NCI-H345 treated with DMSO at 0.1 percent for 48 hours (cell line): Measurements from ENCODE around the gene PRKCI.
A peak's percentile ranks its signal among the peaks of the same experiment; 100 is the strongest.
"Not testable (repeated sequence)": the region's sequence is repeated elsewhere in the genome, so short reads cannot be mapped to it uniquely, and the experiment has no call there.

Source experiments
- DNase-seq: peaks from one replicate; lab custom pipeline; 2025; ENCODE audit not compliant: unreplicated experiment; lab: John Stamatoyannopoulos, UW

Gene PRKCI

DNA sequence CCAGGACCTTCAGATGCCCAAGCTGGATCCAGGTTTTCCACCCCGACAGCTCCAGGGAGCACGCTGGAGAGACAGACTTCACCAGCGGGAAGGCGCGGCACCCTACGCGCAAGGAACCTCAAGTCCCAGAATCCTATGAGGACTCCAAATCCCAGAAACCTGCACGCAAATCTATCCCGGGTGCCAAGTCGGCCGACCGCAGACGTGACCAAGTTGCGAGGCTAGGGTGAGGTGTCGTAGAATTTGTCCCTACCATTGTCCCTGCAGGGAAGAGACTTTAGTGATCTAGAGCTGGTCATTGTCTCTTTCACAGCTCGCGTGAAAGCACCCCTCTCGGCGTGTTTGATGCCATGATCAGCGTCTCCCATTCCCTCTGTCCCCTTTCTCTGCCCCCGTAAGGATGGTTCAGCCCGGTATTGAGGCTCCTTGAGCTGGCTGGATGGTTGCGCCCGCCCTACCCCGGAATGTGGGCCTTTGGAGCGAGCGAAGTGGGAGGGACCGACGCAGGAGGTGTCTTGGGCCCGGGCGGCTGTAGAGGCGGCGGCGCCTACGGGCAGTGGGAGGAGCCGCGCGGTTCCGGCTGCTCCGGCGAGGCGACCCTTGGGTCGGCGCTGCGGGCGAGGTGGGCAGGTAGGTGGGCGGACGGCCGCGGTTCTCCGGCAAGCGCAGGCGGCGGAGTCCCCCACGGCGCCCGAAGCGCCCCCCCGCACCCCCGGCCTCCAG lies at the start of gene PRKCI:
PRKCI (plus strand) TSS at position 501 of the 723 bp plus-strand sequence. CDS start 246 bp downstream, outside the sequence.
- peak; percentile 73 for DNase-seq

DNA sequence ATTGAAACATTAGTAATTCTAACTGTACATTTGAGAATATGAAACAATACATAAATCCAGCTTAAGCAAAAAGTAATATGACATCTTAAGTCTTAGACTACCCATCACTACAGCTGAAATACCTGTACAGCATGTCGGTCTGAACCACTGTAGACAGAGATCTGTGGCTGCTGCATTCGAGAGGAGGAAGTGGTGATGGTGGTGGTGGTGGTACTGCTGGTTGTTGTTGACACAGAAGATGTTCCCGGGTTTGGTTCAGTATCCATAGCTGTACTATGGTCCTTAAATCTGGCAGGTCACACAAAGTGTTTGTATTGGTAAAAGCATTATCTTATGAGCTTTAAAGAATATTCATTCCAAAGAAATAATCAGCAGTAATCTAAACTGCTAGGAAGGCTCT lies 43.6 kb upstream of the PRKCI start:
- DNase-seq = no peak

DNA sequence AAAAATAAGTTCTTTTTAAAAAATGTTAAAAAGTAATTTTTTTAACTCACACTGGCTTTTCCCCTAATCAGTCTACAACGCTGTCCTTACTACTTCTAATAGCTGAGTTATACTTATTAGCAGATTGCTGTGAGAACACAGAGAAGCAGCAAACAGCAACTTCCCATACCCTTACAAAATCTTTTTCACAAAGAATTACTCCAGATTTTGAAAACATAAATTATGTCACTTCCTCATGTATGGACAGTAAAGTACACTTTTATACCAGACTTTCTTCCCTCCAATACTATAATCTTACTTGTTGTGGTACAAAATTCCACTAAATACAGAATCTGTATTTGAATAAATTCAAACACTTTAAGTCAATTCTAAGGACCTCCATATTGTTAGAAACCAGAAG lies 42.8 kb upstream of the PRKCI start:
- no peak for DNase-seq

DNA sequence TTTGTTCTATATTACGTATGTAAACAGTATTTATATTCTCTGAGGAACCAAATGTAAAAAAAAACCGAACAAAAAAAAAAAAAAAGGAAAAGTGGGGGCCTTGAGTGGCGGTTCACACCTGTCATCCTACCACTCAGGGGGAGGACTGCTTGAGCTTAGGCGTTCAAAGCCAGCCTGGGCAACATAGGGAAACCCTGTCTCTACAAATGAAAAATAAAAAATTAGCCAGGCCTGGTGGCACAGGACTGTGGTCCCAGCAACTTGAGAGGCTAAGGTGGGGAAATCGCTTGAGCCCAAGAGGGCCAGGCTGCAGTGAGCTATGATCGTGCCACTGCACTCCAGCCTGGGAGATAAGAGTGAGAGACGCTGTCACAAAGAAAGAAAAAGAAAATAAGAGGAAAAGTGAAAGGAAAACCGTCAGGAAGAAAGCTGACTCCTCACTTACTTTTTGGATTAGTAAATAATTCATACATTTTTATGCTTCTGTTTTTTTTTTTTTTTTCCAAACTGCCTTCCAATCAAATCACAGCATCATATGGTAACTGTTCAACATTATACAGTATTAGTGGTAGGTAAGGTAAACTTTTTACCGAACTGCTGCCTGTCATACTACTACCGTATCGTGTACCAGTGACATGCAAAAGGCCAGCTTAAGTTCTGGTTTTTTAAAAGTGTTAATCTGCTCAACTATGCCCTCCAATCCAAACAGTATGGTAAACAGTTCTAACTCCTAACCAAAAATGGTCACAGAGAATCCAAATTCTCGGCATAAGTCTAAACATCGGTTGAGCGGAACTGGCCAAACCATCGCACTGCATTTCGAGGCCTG lies 41.9 kb upstream of the PRKCI start:
- DNase-seq = no peak

DNA sequence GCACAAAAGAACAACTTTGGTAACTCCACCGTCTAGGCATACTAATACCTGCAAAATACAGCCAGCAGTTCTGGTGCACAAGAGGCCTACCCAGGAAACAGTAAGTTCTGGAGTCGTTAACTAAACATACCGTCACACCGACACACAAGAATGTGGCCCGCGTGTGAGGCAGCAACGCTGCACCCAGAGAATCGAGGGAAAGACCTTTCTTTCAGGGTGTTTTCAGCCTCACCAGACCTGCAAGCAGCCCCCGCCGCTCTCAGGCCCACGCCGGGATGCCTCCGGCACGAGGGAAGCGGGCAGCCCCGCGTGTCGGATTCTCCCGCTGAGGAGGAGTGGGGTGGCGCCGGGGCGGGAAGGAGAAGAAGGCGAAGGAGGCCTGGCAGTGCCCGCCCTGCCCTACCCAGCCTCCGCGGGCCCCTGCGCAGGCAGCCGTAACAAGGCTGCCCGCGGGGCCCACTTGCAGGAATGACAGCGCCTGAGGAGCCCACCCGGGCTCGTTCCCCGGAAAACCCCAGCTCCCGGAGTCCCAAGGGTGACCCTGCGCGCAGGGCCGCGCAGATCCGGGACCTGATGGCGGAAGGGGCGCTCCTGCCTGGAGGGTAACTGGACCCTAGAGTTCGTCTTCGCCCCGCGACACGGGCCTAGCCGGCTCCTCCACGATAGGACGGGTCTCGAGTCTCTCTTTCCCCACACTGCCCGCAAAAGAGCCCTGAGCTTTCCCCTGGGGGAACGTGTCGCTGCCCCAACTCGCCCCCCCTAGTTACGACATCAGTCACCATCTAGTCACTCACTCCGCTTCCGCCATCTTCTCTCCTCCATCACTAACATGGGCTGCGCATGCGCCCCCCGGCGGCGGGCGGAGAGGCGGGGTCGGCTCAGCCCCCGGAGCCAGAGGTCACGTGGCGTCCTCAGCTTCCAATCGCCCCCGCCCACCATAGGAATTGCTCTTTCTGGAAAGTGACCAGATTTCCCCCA lies 41.0 kb upstream of the PRKCI start, which contains the start of gene PHC3:
PHC3 (minus strand) TSS at position 826 of the 978 bp plus-strand sequence; CDS start at position 808, 18 bp downstream.
- DNase-seq = peak; percentile 72

DNA sequence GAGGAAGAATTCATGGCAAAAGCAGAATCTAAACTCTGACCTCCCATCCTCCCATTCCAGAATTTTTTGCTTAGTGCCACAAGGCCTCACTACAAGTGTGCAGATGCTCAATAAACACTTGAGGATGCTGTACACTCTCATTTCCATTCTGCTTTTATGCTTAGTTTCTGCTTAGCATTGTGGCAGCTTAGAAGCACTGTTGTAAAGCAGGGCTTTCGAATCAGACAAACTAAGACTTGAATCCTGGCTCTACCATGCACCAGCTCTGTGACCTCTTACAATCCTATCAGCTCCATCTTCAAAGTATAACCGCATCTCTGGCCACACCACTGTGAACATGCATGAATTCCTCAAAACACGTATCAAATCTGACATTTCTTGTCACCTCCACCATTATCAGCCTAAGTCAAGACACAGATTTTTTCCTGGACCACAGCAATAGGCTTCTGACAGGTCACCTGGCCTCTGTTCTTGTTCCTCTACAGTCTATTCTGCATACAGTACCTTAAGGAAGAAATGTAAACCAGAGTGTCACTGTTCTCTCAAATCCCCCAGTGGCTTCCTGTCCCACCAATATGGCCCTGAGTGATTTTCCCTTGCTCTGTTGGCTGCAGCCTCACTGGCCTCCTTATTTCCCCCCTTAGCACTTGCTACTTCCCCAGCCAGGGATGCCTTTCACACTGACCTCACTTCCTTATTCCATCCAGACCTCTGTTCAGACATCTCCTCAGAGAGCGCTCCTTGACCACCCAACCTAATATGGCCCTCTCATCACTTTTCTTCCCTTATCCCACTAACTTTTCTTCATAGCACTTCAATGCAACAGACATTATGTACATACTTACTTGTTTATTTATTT lies 32.6 kb upstream of the PRKCI start:
- DNase-seq = no peak

DNA sequence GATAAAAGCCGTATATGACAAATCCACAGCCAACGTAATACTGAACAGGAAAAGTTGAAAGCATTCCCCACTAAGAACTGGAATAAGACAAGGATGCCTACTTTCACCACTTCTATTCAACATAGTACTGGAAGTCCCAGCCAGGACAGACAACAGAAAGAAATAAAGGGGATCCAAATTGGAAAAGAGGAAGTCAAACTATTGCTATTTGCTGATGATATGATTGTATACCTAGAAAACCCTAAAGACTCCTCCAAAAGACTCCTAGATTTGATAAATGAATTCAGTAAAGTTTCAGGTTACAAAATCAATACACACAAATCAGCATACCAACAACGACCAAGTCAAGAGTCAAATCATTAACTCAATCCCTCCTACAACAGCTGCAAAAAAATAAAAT lies 26.5 kb upstream of the PRKCI start:
- not testable (repeated sequence) for DNase-seq

DNA sequence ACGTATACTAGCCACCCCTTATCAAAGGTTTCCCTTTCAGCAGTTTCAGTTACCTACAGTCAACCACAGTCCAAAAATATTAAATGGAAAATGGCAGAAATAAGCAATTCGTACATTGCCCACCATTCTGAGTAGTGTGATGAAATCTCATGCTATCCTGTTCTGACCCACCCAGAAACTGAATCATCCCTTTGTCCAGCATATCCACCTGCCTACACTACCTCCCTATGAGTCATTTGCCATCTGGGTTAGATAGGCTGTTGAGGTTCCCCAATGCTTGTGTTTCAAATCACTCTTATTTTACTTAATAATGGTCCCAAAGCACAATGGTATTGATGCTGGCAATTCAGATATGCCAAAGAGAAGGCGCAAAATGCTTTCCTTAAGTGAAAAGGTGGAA lies 25.4 kb upstream of the PRKCI start:
- no peak for DNase-seq

DNA sequence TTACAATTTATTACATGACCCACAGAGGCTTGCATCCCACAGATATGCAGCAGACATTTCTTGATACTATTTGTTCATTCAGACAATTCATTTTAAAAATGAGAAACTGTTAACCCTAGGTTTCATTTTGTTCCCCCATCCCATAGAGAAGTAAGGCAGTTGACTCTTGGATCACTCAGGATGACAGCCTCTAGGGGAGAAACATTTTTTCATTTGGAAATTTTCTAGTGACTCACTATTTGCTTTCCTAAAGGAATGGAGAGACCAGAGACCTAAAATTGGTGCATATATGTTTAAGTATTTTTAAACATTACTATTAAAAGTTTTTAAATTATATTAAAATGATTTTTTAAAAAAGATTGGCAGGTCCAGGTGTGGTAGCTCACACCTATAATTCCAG lies 21.2 kb upstream of the PRKCI start:
- no peak for DNase-seq

DNA sequence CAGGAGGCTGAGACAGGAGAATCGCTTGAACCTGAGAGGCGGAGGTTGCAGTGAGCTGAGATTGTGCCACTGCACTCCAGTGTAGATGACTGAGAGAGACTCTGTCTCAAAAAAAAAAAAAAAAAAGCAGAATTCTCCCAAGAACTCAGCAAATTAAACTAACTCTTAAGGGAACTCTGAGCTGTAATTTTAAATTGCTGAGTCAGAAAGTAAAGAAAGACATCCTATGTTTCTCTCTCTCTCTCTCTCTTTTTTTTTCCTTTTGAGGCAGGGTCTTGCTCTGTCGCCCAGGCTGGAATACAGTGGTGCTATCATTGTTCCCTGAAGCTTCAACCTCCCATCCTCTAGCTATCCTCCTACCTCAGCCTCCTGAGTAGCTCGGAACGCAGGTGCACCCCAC lies 20.7 kb upstream of the PRKCI start:
- DNase-seq = no peak

DNA sequence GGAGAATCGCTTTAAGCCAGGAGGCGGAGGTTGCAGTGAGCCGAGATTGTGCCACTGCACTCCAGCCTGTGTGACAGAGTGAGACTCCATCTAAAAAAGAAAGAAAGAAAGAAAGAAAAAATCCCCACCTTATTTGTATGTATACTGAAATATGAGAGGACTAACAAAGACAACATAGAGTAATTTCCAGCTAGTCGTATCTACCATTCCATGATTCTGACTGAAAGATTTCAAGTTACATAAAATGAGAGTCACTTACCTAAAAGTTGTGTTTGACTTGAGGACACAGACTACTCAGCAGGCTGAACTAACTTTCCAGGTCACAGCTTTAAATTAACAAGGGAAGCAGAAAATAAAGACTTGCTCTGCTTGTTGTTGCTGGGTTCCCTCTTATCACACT lies 18.8 kb upstream of the PRKCI start:
- no peak for DNase-seq

DNA sequence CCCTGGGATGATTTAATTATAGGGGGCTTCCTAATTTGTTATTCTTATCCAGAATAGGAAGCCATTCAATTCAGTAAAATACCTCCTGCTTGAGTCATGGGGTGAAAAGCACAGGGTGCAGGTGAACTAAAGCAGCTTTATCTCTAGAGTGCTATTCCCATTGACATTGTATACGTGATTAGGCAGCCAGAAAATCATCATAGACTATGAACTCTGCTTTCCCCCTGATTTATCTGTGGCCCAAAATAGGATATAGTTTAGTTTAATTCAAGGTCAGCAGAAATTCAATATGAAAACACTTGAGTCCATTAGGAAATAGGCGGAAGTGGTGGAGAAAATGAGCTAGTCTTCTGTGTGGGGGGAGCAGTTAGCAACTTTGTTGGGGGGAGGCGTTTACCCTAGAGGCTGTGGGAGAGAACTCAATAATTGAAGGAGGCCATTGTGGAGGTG lies 18.2 kb upstream of the PRKCI start:
- DNase-seq = no peak

DNA sequence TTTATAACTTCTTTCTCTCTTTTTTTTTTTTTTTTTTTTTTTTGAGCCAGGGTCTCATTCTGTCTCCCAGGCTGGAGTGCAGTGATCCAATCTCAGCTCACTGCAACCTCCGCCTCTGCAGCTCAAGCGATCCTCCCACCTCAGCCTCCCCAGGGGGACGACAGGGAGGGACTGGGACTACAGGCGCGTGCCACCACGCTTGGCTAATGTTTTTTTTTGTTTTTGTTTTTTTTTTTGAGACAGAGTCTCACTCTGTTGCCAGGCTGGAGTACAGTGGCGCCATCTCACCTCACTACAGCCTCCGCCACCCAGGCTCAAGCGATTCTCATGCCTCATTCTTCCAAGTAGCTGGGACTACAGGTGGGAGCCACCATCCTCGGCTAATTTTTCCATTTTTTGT lies 17.7 kb upstream of the PRKCI start:
- DNase-seq = no peak

DNA sequence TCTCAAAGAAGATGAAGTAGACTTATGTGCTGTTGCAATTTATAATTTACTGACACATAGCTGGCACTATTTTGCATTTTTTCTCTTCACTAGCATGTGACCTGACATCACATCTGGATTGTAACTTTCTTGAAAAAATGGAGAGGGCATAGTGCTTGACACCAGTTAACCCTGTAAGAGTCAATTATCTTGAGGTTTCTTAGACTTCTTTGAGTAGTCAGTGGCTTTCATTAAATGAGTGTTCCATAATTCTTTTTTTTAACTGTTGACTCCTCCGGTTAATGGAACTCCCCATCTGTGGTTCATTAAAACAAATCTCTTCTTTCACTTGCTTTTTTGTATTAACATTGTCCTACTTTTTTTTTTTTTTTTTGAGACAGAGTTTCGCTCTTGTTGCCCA lies 16.9 kb upstream of the PRKCI start:
- DNase-seq = no peak

DNA sequence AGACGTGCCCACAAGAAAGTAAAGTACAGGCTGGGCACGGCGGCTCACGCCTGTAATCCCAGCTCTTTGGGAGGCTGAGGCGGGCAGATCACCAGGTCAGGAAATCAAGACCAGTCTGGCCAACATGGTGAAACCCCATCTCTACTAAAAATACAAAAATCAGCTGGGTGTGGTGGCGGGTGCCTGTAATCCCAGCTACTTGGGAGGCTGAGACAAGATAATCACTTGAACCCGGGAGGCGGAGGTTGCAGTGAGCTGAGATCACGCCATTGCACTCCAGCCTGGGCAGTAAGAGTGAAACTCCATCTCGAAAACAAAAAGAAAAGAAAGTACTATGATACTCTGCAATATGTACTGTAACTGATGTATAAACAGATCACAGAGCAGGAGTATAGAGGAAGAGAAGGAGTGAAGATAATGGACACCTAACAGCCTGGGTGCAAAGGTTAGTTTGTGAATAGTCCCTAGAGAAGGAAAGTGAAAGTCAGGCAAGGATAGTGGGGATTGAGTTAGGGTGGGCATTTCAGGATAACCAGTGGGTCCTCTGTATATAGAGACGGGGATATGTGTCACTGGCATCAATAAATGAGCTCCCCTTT lies 16.0 kb upstream of the PRKCI start:
- DNase-seq = not testable (repeated sequence)

DNA sequence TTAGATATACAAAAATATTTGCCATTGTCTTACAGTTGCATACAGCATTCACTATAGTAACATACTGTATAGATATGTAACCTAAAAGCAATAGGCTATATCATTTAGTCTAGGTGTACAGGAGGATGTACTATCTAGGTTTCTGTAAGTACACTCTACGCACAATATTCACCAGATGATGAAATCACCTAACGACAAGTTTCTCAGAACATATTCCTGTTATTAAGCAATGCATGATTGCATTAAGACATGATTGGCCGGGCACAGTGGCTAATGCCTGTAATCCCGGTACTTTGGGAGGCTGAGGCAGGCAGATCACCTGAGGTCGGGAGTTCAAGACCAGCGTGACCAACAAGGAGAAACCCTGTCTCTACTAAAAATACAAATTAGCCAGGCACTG lies 14.5 kb upstream of the PRKCI start:
- no peak for DNase-seq

DNA sequence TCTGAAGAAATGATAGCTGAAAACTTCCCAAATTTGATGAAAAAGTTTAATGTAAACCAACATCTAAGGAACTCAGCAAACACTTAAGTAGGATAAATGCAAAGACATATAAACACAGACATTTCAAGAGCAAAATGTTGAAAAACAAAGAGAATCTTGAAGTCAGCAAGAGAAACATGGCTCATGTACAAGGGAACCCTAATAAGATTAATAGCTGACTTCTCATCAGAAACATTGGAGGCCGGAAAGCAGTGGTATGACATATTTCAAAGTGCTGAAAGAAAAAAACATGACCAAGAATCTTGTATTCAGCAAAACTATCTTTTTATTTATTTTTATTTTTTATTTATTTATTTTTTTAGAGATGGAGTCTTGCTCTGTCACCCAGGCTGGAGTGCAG lies 10.6 kb upstream of the PRKCI start:
- no peak for DNase-seq

DNA sequence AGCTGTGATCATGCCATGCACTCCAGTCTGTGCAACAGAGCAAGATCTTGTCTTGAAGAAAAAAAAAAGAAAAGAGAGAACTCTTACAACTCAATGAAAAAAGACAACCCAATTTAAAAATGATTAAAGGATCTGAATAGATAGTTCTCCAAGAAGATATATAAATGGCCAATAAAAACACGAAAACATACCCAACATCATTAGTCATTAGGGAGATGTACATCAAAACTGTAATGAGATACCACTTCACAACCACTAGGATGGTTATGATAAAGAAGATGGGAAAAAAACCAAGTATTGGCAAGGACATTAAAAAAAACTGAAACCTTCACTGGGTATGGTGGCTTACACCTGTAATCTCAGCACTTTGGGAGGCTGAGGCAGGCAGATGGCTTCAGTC lies 2.4 kb upstream of the PRKCI start:
- DNase-seq = no peak

DNA sequence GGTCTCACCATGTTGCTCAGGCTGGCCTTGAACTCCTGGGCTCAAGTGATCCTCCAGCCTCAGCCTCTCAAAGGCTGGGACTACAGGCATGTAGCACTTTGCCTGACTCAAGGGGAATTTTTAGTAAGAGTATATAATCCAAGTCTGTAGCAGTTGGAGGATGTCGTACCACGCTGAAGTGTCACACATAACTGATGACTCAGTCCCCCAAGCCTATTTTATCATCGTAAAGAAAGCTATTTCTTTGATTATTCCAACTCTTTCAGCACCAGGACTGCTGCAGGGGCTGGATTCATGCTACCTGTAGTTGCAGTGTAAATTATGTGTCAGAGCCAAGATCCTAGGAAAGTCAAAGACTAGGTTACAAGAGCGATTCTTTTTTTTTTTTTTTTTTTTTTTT lies 1.4 kb upstream of the PRKCI start:
- DNase-seq = no peak
